Stimulated activated effector memory CD8-positive, alpha-beta T cell treated with anti-CD3 and anti-CD28 coated beads, Interleukin-12 subunit alpha, Interleukin-12 subunit beta, amount 100 ng/mL, for 72 hours (primary cell): ENCODE measurements around the gene MDFI.
A peak's percentile ranks its signal among the peaks of the same experiment; 100 is the strongest.

Source experiments
- ATAC-seq: fragments of 150-1000 bp; cut with Tn5 transposase; 2 replicates; pipeline ENCODE4 v1.10.0; 2021
- DNase-seq, 2 donors: peaks; one replicate each; pipeline ENCODE4 v3.0.0; 2021 to 2022; ENCODE audit warnings: low spot score in 2 of 2
- H3K27ac Mint-ChIP-seq: one replicate; pipeline ENCODE4 v1.8.0; 2022; ENCODE audit warnings: mild to moderate bottlenecking, mixed read lengths
- H3K36me3 Mint-ChIP-seq: one replicate; pipeline ENCODE4 v1.8.0; 2022; ENCODE audit warnings: mild to moderate bottlenecking, mixed read lengths
- H3K4me1 Mint-ChIP-seq: one replicate; pipeline ENCODE4 v1.8.0; 2022; ENCODE audit warnings: mixed read lengths
- H3K4me3 Mint-ChIP-seq: one replicate; pipeline ENCODE4 v1.8.0; 2022; ENCODE audit warnings: mild to moderate bottlenecking, mixed read lengths
- H3K9me3 Mint-ChIP-seq: one replicate; pipeline ENCODE4 v1.8.0; 2022; ENCODE audit warnings: mixed read lengths

MDFI gene

DNA sequence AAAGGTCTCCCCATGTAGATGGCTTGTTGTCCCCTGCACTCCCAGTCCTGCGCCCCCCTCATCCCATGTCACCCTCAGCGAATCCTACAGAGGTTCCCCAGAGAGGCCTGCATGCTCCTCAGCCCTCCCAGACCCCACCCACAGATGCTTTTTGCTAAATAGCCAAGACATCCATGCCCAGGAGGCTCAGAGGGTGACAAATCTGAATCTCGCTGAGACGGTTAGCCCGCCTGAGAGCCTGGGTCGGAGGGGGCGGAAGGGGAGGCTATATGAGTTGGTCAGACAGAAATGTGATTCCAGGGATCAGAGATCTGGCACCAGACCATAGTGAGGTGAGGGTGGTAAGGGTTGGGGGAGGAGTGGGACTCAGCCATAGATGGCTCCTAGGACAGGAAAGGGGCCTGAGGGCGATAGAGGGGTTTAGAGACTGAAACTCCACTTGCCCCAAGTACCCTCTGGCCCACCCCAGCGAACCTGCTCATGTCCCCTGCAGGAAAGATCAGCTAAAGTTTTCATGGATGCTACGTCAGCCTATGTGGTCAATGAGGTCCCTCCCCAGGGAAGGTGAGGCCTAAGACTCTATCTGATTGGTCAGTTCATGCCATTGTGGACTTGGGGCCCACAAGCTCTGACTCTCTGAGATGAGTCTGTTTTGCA, 63.9 kb downstream of the MDFI start:
- DNase-seq: no peak
- H3K4me3 Mint-ChIP-seq: no peak overlapping the region
- no peaks in the 10 kb centered on the region for H3K9me3 Mint-ChIP-seq
- ATAC-seq: no peak
- peaks cover 6% of the 10 kb centered on the region for H3K36me3 Mint-ChIP-seq
- H3K4me1 Mint-ChIP-seq: peaks cover 44% of the 10 kb centered on the region
- no peak overlapping the region for H3K27ac Mint-ChIP-seq

DNA sequence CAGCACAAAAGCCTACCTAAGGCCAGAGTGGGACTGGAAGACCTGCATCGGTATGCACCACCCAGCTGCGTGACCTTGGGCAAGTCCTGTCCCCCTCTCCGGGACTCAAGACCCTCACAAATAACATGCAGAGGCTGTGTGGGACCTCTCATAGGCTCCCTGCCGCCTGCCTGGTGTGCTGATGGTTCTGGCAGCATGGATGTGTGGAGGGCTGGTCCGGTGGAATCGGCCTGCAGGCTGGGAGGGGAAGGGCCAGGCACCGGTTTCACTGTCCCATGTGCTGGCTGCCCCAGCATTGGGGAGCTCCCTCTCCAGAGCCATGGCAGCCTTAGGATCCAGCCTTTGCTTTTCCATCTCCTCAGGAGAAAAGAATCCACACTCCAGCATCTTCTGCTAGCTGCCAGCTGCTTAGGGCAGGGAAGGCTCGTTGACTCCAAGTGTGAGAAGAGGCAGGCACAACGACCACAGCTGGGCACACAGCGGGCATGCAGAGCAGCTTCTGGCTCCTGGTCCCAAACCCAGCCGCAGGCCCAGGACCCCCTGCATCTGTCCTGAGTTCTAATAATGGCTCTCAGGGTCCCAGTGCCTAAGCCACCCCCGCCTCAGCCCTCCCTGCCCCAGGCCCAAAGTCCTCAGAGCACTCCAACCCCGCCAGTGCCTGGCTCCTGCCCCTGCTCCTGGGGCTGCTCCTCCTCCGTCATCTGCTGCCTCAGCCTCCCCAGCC, 64.7 kb downstream of the MDFI start:
- peaks cover 7% of the 10 kb centered on the region for H3K36me3 Mint-ChIP-seq
- H3K9me3 Mint-ChIP-seq: no peaks in the 10 kb centered on the region
- H3K4me1 Mint-ChIP-seq: peaks cover 51% of the 10 kb centered on the region
- DNase-seq (no peak), ATAC-seq (no peak)
- no peak overlapping the region for H3K4me3 Mint-ChIP-seq
- H3K27ac Mint-ChIP-seq: peak overlapping the region; percentile 98
